ENCODE measurements around the gene SART1. TPM values are rescaled to one million over a fixed set of nuclear protein-coding genes. Genes with fewer than 3 reads are reported as not detected.
"Not testable (repeated sequence)": the region's sequence is repeated elsewhere in the genome, so short reads cannot be mapped to it uniquely, and the experiment has no call there.

Gene SART1
- polyA plus RNA-seq, 4 donors = 41.9 to 57.8 (median 47.7) TPM

DNA sequence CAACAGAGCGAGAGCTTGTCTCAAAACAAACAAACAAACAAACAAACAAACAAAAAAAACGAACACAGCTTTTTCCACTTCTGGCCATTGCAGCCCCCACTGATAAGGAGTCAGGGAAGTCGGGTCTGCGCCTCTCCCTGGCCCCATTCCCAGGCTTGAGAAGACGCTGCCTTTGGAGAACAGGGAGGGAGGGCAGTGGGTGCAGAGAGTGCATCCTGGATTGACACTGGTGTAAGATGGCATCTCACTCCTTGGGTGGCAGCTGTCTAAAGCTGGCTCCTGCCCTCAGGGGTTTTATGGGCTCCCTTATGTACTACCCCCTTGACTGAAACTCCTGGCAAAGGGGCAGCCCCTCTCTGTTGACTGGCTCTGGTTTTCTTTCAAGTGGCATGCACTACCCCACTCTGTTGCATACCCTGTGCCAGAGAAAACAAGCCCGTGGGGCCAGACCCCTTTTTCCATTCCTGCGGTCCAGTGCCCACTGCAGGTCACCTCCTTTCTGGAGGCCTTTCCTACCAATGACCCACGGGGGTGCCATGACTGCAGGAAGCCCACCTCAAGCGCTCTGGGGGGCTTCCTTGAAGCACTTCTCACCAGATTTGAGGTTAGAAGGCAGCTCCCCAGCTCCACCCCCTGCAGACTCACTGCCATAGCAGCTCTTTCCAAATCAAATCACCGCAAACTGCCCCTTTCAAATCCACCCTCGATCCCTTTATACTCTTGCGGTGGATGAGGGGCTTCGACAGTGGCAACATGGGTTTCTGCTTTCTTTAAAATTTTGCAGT is 29.6 kb upstream of the SART1 start:
- no peak for DNase-seq (ENCODE audit: low read depth in 4 of 4, low spot score in 3 of 4)

DNA sequence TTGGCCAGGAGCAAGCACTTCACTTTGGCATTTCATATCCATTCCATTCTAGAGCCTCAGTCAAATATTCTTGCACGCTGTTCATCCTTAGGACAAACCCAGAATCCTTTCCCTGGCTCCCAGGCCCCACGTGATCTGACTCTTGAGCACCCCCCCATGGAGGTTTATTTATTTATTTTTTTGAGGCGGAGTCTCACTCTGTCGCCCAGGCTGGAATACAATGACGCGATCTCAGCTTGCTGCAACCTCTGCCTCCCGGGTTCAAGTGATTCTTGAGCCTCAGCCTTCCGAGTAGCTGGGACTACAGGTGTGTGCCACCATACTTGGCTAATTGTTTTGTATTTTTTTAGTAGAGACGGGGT is 29.0 kb upstream of the SART1 start:
- no peak for DNase-seq (ENCODE audit: low read depth in 4 of 4, low spot score in 3 of 4)

DNA sequence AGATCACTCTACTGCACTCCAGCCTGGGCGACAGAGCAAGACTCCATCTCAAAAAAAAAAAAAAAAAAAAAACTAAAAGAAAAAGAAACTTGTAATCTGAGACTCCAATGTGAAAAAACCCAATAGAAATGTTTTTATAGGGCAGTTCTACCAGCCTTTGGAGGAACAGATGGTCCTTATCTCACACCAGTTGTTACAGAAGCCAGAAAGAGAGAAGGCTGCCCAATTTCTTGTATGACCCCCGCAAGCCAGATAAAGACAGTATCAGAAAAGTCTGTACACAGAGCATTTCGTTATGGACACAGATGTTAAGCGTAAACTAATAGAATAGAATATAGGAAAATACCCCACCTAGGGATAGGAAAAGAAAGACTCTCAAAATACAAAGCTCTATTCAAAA is 27.5 kb upstream of the SART1 start:
- DNase-seq (ENCODE audit: low read depth in 4 of 4, low spot score in 3 of 4) = no peak

DNA sequence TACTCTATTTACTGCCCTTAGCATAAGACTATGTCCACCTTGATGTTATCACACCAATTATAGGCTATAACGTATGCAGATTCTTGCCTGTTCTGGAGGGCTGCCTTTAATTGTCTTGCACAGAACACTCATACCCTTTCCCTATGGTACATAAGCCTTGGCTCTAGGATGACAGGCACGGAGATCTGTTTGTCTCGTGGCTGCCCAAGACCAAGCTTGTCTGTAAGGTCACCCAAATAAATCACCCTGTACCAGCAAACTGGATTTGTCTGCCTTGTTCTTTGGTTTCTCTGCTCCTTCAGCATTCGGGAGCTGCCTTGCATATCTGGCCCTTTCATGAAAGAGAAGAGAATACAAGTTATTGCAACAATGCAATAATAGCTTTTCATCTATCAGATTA is 23.8 kb upstream of the SART1 start:
- DNase-seq (ENCODE audit: low read depth in 4 of 4, low spot score in 3 of 4) = no peak

DNA sequence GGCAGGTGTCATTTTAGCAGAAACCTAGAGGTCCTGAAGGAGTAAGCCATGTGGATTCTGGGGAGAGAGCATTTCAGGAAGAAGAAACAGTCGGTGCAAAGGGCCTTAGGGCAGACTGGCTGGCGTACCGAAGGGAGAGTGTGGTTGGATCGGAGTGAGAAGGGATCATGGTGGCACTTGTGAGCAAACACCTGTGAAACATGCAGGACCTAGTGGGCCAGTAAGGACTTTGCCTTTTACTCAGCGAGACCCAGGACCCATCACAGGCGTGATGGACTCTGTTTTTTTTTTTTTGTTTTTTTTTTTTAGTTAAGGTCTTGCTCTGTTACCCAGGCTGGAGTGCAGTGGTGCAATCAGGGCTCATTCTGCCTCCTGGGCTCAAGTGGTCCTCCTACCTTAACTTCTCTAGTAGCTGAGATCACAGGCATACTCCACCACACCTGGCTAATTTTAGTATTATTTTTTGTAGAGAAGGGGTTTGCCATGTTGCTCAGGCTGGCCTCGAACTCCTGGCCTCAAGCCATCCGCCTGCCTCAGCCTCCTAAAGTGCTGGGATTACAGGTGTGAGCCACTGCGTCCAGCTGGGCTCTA is 19.7 kb upstream of the SART1 start:
- no peak for DNase-seq (ENCODE audit: low read depth in 4 of 4, low spot score in 3 of 4)

DNA sequence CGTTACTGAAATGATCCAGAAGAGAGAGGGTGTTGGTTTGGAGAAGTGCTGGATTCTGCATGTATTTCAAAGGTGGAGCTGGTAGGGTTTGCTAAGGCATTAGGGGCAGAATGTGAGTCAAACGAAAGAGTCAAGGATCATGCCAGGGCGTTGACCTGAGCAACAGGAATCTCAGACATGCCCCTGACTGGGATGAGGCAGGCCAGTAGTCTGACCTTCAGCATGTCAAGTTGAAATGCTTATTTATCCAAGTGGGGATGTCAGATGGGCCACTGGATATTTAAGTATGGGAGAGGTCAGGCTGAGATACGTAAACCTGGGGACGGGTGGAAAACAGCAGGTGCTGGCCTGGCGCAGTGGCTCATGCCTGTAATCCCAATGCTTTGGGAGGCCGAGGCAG is 19.0 kb upstream of the SART1 start:
- DNase-seq (ENCODE audit: low read depth in 4 of 4, low spot score in 3 of 4) = no peak

DNA sequence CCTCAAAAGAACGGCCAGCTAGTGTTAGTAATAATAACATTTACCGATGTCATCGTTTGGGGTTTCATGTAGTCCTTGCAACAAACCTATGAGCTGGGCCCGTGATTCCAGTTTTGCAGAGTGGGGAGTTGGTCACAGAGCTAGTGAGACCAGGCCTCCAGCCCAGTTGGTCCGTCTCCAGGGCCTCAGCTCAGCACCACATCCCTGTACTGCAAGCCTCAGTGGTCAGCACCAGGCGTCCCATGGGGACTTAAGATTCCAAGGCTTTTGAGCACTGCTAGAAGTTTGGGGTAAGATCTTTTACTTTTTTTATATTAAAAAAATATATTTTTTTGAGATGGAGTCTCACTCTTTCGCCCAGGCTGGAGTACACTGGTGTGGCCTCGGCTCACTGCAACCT is 17.3 kb upstream of the SART1 start:
- DNase-seq (ENCODE audit: low read depth in 4 of 4, low spot score in 3 of 4) = no peak

DNA sequence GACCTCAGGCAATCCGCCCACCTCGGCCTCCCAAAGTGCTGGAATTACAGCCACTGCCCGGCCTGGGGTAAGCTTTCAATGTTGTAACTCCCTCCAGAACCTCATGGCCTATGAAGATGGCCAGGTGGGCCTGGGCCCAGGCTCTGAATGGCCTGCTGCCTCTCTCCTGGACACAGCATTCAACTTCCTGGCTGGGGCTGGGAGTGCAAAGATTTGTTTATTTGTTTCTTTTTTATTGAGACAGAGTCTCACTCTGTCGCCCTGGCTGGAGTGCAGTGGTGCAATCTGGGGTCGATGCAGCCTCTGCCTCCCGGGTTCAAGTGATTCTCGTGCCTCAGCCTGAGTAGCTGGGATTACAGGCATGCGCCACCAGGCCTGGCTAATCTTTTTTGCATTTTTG is 16.8 kb upstream of the SART1 start:
- DNase-seq (ENCODE audit: low read depth in 4 of 4, low spot score in 3 of 4) = no peak

DNA sequence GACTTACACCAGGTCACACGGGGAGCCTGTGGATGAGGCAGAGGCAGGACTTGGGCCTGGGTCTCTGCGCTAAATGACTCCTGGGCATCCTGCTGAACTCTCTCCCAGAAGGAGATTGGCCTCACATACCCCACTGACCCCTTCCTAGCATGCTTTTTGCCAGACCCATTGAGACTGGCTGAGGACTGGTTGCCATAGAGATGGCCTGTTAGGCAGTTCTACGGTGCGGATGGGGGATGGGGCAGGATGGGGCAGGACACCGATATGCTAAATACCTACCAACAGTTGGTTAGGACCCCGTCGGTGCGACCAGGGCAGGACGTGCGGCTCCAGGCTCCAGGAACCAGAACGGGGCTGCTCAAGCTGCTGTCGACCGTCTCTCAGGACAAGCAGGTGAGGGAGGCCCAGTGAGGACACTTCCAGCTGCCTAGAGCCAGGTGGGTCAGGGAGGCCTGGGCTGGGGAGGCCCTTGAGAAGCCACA is 16.1 kb upstream of the SART1 start, which contains the start of gene TSGA10IP:
Gene TSGA10IP (plus strand): TSS at position 51 of the 482 bp plus-strand sequence. CDS start 196 bp downstream, at position 247.
- no peak for DNase-seq (ENCODE audit: low read depth in 4 of 4, low spot score in 3 of 4)

DNA sequence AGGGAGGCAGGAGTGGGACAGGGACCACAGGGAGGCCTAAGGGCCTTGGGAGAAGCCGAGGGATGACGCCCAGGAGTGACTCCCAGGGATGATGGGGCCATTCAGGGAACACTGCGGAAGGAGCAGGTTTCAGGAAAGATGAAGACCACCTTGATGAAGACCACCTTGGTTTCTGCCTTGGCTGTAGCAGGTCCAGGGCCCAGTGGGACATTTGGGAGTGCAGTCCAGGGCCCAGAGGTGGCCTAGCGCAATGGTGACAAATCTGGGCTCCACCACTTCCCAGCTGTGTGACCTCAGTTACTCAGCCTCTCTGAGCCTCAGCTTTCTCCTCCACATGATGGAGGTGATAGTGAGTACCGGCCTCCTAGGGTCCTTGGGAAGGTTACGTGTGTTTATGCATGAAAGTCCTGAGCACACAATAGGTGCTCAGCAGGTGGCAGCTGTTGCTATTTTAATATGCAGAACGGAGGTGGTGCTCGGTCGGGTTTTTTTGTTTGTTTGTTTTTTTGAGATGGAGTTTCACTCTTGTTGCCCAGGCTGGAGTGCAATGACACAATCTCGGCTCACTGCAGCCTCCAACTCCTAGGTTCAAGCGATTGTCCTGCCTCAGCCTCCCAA is 15.5 kb upstream of the SART1 start:
- no peak for DNase-seq (ENCODE audit: low read depth in 4 of 4, low spot score in 3 of 4)

DNA sequence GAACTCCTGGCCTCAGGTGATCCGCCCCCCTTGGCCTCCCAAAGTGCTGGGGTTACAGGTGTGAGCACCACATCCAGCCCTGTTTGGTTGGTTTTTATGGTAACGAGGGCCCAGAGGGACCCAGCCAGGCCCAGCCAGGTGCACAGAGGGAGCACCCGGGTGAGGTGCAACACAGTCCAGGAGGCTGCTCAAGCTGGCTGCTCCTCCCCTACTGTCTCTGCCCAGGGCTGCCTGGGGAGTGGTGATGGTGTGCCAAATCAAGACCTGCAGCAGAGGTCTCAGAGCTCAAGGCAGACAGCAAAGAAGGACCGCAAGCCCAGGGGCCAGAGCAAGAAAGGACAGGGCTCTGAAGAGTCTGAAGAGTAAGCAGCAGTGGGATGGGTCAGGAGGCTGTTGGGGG is 14.9 kb upstream of the SART1 start:
- no peak for DNase-seq (ENCODE audit: low read depth in 4 of 4, low spot score in 3 of 4)

DNA sequence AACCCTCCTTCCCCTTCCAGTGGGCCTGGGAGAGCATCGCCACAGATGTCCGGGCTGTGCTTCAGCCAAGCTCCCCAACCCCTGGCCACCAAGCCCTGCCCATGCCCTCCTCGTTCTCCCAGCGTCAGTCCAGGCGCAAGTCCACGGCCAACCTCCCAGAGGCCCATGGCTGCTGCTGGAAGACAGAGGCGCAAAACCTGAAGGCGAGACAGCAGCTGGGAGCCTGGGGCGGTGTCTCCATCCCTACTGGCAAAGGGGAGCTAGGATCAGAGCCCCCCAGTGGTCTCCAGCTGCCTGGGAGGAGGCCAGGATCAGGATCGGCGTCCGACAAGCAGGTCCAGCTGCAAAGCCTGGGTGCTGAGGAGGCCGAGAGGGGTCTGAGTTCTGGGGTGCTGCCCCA is 14.4 kb upstream of the SART1 start:
- DNase-seq (ENCODE audit: low read depth in 4 of 4, low spot score in 3 of 4) = no peak

DNA sequence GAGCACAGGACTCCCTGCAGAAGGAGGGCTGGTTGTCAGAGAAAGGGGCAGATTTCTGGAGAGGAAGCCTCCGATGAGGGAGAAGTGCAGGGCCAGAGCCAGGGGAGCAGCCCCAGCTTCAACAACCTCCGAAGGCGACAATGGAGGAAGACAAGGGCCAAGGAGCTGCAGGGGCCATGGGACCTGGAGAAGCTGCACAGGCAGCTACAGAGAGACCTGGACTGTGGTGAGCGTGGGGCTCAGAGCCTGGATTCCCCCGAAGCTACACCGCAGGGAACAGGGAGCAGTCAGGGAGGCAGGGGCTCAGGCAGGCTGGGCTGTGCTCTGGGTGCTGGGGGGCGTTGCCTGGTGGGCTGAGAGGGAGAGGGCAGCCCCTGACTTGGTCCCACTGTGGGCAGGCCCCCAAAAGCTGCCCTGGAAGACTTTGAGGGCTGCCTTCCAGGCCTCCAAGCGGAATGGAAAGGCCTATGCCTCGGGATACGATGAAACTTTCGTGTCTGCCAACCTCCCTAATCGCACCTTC is 13.9 kb upstream of the SART1 start:
- DNase-seq (ENCODE audit: low read depth in 4 of 4, low spot score in 3 of 4) = no peak

DNA sequence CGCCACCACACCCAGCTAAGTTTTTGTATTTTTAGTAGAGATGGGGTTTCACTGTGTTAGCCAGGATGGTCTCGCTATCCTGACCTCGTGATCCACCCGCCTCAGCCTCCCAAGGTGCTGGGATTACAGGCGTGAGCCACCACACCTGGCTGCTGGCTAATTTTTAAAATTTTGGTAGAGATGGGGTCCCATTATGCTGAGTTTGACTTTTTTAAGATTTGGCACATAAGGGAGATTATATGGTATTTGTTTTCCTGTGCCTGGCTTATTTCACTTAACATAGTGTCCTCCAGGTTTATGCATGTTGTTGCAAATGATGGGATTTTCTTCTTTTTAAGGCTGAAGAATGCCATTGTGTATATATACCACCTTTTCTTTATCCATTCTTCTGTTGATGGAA is 10.8 kb upstream of the SART1 start:
- not testable (repeated sequence) for DNase-seq (ENCODE audit: low read depth in 4 of 4, low spot score in 3 of 4)

DNA sequence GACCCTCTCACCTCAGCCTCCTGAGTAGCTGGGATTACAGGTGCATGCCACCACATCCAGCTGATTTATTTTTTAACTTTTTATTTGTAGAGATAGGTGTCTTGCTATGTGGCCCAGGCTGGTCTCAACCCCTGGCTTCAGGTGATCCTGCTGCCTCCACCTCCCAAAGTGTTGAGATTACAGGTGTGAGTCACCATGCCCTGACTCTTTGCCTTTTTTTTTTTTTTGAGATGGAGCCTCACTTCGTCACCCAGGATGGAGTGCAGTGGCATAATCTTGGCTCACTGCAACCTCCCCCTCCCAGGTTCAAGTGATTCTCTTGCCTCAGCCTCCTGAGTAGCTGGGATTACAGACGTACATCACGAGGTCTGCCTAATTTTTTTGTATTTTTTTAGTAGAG is 9.9 kb upstream of the SART1 start:
- DNase-seq (ENCODE audit: low read depth in 4 of 4, low spot score in 3 of 4) = not testable (repeated sequence)

DNA sequence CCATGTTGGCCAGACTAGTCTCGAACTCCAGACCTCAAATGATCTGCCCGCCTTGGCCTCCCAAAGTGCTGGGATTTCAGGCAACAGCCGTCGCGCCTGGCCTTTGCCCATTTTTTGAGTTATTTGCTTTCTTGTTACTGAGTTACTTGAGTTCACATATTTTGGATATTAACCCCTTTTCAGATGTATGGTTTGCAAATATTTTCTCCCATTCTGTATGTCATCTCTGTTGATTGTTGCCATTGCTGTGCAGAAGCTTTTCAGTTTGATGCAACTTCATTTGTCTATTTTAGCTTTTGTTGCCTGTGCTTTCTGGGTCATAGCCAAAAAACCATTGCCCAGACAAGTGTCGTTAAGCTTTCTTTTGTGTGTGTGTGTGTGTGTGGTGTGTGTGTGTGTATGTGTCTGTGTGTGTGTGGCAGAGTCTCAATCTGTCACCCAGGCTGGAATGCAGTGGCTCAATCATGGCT is 9.4 kb upstream of the SART1 start:
- DNase-seq (ENCODE audit: low read depth in 4 of 4, low spot score in 3 of 4) = no peak

DNA sequence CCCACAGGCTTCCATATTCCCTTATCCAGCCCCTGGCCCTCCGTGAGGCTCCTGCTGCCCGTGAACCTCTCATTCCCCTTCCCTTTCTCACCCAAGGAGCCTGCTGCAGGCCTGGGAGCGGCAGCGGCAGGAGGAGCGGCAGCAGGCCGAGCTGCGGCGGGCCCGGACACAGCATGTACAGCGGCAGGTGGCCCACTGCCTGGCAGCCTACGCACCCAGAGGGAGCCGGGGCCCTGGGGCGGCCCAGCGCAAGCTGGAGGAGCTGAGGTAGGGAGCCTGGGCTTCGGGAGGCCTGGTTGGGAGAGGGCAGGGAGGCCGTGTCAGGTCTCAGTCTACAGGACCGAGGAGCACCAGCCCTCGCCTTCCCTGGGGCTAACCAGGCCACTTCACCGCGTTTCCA is 8.1 kb upstream of the SART1 start:
- DNase-seq (ENCODE audit: low read depth in 4 of 4, low spot score in 3 of 4) = no peak

DNA sequence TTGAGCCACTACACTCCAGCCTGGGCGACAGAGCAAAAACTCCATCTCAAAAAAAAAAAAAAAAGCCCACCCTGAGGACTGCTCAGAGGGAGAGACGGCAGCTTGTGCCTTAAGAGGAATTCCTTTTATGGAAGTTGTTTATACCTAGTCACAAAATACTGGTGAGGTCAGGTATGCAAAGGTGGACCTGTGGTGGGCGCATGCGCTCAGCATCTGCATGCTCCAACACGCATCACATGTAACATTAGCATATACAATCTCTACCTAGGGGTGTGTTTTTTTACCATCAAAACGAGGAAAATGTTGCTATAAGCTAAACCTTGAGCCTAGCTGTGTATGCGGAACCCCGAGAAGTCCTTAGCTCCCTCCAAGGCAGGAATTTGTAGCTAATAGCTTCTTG is 6.8 kb upstream of the SART1 start:
- DNase-seq (ENCODE audit: low read depth in 4 of 4, low spot score in 3 of 4) = no peak

DNA sequence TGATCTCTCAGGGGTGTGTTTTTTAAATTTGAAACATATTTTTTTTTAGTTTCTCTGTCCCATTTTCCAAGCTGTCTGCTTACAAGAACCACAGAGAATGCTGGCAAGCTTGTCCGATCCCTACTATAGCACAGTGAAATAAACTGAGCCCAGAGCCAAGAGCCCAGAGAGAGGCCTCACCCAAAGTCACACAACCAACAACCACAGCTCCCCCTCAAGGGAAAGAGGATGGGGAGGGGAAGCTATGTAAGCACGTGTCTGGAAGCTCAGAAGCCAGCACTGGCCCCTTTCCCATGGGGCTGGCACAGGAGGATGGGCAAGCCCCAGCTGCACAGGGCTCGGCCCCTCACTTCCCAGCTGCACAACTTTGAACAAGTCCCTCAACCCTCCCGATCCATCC is 3.2 kb upstream of the SART1 start:
- DNase-seq (ENCODE audit: low read depth in 4 of 4, low spot score in 3 of 4) = no peak

DNA sequence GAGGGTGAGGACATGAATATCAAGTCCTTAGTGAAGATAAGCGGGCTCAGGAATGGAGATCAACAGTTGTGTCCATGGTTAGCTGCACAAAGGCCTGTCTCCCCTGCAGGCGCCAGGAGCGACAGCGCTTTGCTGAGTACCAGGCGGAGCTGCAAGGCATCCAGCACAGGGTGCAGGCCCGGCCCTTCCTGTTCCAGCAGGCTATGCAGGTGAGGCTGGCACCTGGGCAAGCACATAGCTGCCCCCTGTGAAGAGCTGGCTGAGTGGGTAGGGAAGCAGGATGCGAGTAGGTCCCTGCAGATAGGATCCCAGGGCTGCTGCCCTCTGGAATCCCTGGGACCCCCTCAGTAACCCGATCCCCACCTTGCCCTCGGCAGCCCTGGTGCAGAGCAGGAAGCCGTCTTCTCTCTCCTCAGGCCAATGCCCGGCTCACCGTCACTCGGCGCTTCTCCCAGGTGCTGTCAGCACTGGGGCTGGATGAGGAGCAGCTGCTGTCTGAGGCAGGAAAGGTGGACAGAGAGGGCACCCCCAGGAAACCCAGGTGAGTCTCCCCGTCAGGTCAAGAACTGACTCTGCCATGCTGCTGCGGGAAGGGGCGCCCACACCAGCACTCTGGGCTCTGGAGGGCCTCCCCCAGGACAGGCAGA is 2.6 kb upstream of the SART1 start:
- no peak for DNase-seq (ENCODE audit: low read depth in 4 of 4, low spot score in 3 of 4)

DNA sequence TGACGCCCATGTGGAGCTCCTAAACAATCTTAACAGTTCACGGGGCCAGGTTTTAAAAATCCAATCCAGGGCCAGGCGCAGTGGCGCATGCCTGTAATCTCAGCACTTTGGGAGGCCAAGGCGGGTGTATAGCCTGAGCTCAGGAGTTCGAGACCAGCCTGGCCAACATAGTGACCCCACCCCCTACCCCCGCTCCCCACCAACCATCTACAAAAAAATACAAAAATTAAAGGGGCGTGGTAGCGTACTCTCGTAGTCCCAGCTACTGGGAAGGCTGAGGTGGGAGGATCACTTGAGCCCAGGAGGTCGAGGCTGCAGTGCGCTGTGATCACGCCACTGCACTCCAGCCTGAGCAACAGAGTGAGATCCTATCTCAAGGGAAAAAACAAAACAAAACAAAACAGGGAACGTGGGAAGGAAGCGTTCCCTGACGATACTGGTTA is 689 bp upstream of the SART1 start:
- DNase-seq (ENCODE audit: low read depth in 4 of 4, low spot score in 3 of 4) = no peak

Data from left renal pelvis (tissue), 4 donors.